Pancreas (tissue), 10 donors: ENCODE data around the gene SPOCK1. TPM values are rescaled to one million over a fixed set of nuclear protein-coding genes. Genes with fewer than 3 reads are reported as not detected.

ENCODE experiments used
- ATAC-seq, 4 donors: fragments of 200-7000 bp; cut with Tn5 transposase; one replicate each; pipeline versions ENCODE4 v1.8.0 to v1.9.1; 2020; ENCODE audit warnings: mild to moderate bottlenecking in 4 of 4, moderate library complexity in 4 of 4
- DNase-seq, 6 donors: peaks; one replicate each; pipeline ENCODE4 v3.0.0-alpha.2; 2020
- FAIRE-seq: peaks from 2 replicates; lab custom pipeline; 2012; peaks lifted over from hg19 to GRCh38; lab: Jason Lieb, UNC
- H3K27ac ChIP-seq, 4 donors: fragments of 200-600 bp; sonication (generic); 1 replicate in 3 of 4; 2 replicates in 1 of 4; pipeline versions ENCODE4 v1.5.0 to v1.8.0; 2020
- H3K27me3 ChIP-seq, 4 donors: fragments of 200-600 bp; one replicate each; pipeline ENCODE4 v1.8.0; 2021
- H3K36me3 ChIP-seq, 3 donors: fragments of 200-600 bp; sonication (generic) in 1 of 3; one replicate each; pipeline versions ENCODE4 v1.5.0 to v1.8.0; 2020 to 2021
- H3K4me1 ChIP-seq, 3 donors: fragments of 200-600 bp; one replicate each; pipeline ENCODE4 v1.8.0; 2021
- H3K4me3 ChIP-seq, 4 donors: fragments of 200-600 bp; sonication (generic) in 2 of 4; one replicate each; pipeline versions ENCODE4 v1.5.0 to v1.8.0; 2020 to 2021
- H3K9me3 ChIP-seq, 4 donors: fragments of 200-600 bp; one replicate each; pipeline ENCODE4 v1.8.0; 2021
- WGBS, 2 donors: extraction: QIAGEN DNeasy Blood & Tissue Kit; methylation state at CpG; one replicate each; pipeline ENCODE4 v1.1.7; 2013; 5-methylcytosine and 5-hydroxymethylcytosine counted together
- intact Hi-C, 3 donors: fragments of 100-400 bp; cut with DNase I; formaldehyde crosslinking; loops; one replicate each; pipeline versions ENCODE4 v1.11.1 to v1.14.2; 2022
- polyA plus RNA-seq, 2 donors: library from polyadenylated mRNA; stranded (reverse); fragments of 200-250 nt; gene quantifications; one replicate each; pipeline ENCODE4 v1.2.3, GENCODE V29; 2013
- total RNA-seq, 6 donors: library from RNA; stranded (reverse); fragmentation: NEBNext Ultra II Directional in 4 of 6; extraction: Animal tissue kit (Norgen Biotek cat#: 25700) in 4 of 6; gene quantifications; one replicate each; pipeline versions ENCODE4 v1.2.1 to v1.2.4, GENCODE V29; 2021 to 2023
- TF ChIP-seq, protein P1 (sequence below), 4 donors: fragments of 200-600 bp; sonication (generic) in 3 of 4; IDR thresholded peaks; one replicate each; pipeline versions ENCODE4 v1.5.0 to v1.8.0; 2021; ENCODE audit warnings: antibody characterized with exemption in 4 of 4
- donor health status: healthy with polysubstance abuse.
- donor health status: DM: no; HTN: no; CAD: no; lungs with moderate emphysema.
- donor health status: DM: no; HTN: no; CAD: no.
- donor health status: control.
- donor health status: control.
- donor health status: Bipolar disorder and iron deficiency.
- donor health status: DM: yes; HTN: yes; CAD: no.
- donor health status: DM: no; HTN: no; CAD: no.
- donor health status: DM: no; HTN: no; CAD: no.
- donor health status: DM: yes; HTN: yes; CAD: no.

Gene SPOCK1
- total and polyA plus RNA-seq, 8 donors = 1.7 to 16.5 (median 5.3) TPM

DNA sequence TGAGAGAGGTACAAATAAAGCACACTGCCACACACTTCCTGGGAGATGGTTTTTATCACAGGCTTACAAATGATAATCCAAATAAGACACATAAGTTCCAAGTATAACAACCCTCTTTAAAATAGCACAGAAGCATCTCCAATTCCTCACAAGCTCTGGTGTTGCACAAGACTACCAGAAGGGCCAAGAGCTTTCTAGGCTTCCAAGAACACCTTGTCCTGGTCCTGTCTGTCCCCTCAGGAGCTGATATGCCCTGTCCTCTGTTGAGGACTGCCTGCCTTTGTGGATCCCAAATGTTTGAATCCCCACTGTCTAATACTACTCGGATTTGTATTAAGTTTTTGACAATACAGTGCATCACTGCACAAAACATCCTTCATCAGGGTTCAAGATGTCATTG lies 110.1 kb downstream of the SPOCK1 start:
- Histone ChIP-seq H3K4me3 (no peak overlapping the region), H3K27me3 (no peaks in the 10 kb centered on the region), H3K9me3 (no peaks in the 10 kb centered on the region), H3K27ac (no peak overlapping the region), H3K36me3 (no peaks in the 10 kb centered on the region), H3K4me1 (no peaks in the 10 kb centered on the region)
- ATAC-seq (no peak), FAIRE-seq (no peak), DNase-seq (no peak)
- WGBS, 2 donors = 46 to 60% methylated on average over 1 of the region's 1 CpG
- TF ChIP-seq, protein P1, sequence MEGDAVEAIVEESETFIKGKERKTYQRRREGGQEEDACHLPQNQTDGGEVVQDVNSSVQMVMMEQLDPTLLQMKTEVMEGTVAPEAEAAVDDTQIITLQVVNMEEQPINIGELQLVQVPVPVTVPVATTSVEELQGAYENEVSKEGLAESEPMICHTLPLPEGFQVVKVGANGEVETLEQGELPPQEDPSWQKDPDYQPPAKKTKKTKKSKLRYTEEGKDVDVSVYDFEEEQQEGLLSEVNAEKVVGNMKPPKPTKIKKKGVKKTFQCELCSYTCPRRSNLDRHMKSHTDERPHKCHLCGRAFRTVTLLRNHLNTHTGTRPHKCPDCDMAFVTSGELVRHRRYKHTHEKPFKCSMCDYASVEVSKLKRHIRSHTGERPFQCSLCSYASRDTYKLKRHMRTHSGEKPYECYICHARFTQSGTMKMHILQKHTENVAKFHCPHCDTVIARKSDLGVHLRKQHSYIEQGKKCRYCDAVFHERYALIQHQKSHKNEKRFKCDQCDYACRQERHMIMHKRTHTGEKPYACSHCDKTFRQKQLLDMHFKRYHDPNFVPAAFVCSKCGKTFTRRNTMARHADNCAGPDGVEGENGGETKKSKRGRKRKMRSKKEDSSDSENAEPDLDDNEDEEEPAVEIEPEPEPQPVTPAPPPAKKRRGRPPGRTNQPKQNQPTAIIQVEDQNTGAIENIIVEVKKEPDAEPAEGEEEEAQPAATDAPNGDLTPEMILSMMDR (IDR thresholded peaks at IDR 0.05) = no peak
- intact Hi-C loops = no loop called here

DNA sequence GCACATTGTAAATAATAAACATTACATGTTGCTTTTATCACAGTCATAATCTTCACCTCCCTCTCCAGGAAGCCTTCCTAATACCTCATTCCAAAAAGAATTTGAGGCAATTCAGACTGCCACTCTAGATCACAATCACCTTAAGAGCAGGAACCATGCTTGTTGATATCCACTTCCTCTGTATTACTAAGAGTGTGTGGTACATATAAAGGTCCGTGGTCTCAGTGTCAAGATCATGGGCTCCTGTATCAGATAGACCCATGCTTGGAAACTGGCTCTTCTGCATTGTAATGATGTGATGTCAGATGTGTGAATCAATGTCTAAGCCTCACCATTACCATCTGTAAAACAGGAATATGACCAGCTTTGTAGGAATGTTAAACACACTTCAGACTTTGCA lies 114.1 kb downstream of the SPOCK1 start:
- DNase-seq (no peak), FAIRE-seq (no peak), ATAC-seq (no peak)
- Histone ChIP-seq H3K4me1 (no peaks in the 10 kb centered on the region), H3K27ac (no peak overlapping the region), H3K27me3 (no peaks in the 10 kb centered on the region), H3K9me3 (no peaks in the 10 kb centered on the region), H3K36me3 (no peaks in the 10 kb centered on the region), H3K4me3 (no peak overlapping the region)
- TF ChIP-seq, protein P1 (IDR thresholded peaks at IDR 0.05) = no peak
- intact Hi-C loops = no loop called here
- WGBS, 2 donors = 54 to 76% methylated on average over 1 of the region's 1 CpG

DNA sequence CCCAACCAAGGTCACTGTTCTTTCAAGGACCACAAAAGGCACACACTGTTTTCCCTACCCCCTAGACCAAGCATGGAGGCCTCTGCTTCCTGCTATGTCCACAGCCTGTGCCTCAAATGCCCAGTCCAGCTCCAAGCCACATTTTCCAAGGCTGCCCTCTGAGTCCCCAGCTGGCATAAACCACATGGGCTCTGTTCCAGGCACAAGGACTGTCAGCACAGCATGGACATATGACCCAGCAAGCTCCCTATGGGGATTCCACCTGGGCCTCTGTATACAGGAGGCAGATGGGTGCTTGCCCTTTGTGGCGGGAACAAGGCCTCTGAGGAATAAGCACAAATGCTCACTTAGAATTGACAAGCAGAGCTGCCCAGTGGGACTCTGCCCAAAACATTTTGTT lies 115.2 kb downstream of the SPOCK1 start:
- no peak for ATAC-seq
- no peaks in the 10 kb centered on the region for H3K9me3 ChIP-seq
- FAIRE-seq = no peak
- no peaks in the 10 kb centered on the region for H3K4me1 ChIP-seq
- 86 to 95% methylated on average over 1 of the region's 1 CpG for WGBS, 2 donors
- no peak overlapping the region for H3K4me3 ChIP-seq
- H3K27me3 ChIP-seq = no peaks in the 10 kb centered on the region
- no peaks in the 10 kb centered on the region for H3K36me3 ChIP-seq
- no peak for DNase-seq
- intact Hi-C loops = no loop called here
- no peak overlapping the region for H3K27ac ChIP-seq
- TF ChIP-seq, protein P1 (IDR thresholded peaks at IDR 0.05) = no peak

DNA sequence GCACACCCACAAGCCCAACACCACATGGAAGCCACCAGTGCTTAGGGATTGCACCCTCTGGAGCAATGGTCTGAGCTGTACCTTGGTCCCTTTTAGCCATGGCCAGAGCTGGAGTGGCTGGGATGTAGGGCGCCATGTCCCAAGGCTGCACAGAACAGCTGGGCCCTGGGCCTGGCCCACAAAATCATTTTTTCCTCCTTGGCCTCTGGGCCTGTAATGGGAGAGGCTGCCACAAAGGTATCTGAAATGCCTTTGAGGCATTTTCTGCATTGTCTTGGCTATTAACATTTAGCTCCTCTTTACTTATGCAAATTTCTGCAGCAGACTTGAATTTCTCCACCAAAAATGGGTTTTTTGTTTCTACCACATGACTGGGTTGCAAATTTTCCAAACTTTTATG lies 117.6 kb downstream of the SPOCK1 start:
- ATAC-seq (no peak), FAIRE-seq (no peak), DNase-seq (no peak)
- H3K4me1 ChIP-seq = no peaks in the 10 kb centered on the region
- H3K27ac ChIP-seq = no peak overlapping the region
- 89 to 100% methylated on average over 1 of the region's 1 CpG for WGBS, 2 donors
- H3K4me3 ChIP-seq = no peak overlapping the region
- no peaks in the 10 kb centered on the region for H3K27me3 ChIP-seq
- H3K36me3 ChIP-seq = no peaks in the 10 kb centered on the region
- no peaks in the 10 kb centered on the region for H3K9me3 ChIP-seq
- intact Hi-C loops = no loop called here
- TF ChIP-seq, protein P1 (IDR thresholded peaks at IDR 0.05) = no peak

- DNase-seq = no peak
- TF ChIP-seq, protein P1 (IDR thresholded peaks at IDR 0.05) = no peak
- Histone ChIP-seq H3K4me1 (no peaks in the 10 kb centered on the region), H3K27ac (no peak overlapping the region), H3K4me3 (no peak overlapping the region), H3K27me3 (no peaks in the 10 kb centered on the region), H3K36me3 (no peaks in the 10 kb centered on the region), H3K9me3 (no peaks in the 10 kb centered on the region)
- 75 to 85% methylated on average over 5 of the region's 5 CpGs for WGBS, 2 donors
- FAIRE-seq = no peak
- ATAC-seq = no peak
- intact Hi-C loops = no loop called here
Observed at GRCh38 chr5:137379555-137380286, 119.4 kb downstream of the SPOCK1 start.
